ENCODE results near the gene BABAM1.

The BABAM1 gene

DNA sequence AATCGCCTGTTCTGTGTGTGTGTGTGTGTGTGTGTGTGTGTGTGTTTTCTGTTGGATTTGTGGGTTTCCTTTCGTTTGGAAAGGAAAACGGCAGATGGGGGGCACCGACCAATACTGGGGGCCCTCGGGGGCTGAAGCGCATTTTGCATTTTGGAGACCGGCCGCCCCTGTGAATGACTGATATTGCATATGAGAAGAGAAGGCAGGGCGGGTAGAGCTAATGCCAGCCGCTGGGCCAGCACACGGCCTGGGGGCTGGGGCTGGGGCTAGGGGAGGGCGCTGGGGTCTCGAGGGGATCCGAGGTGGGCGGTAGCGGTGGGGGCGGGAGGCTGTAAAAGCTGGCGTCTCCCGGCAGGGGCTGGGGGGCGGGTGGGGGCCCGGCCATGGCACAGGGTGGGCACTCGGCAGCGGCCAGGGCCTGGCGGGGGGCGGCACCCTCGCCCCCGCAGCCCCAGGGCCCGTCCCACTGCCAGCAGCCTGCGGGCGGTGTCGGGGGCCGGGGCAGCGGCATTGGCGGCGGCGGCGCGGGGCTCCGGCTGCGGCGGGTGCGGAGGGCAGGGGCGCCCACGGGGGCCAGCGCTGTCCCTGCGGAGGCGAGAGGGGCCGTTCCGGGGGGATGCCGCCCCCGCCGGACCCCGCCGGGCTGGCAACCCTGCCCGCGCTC lies 56.2 kb downstream of the BABAM1 start:
- H3K27me3 Mint-ChIP-seq = peaks cover 14% of the 10 kb centered on the region
- H3K4me1 Mint-ChIP-seq (ENCODE audit: low read depth) = peaks cover 21% of the 10 kb centered on the region
- no peak overlapping the region for H3K27ac Mint-ChIP-seq
- peak overlapping the region; percentile 69 for H3K4me3 Mint-ChIP-seq
- H3K9me3 Mint-ChIP-seq = no peaks in the 10 kb centered on the region
- peaks cover 91% of the 10 kb centered on the region for H3K36me3 Mint-ChIP-seq (ENCODE audit: low read depth)
- intact Hi-C loops (cut with micrococcal nuclease) = no loop called here

DNA sequence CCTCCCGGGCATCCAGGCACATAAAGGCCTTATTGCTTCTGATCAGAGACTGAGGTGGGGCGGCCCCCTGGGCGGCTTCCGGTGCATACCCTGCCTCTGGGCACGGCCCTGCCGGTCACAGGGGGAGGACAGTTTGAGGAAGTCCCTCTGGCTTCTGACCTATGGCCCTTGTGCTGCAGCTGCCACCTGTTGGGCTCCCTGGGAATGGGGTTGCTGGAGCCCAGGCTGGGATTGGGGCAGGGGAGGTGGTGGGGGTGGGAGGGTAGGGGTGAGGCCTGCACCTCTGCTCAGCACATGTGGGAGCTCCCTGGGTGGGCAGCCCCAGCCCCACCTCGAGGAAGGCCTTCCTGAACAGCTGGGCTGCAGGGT lies 56.7 kb downstream of the BABAM1 start:
- Mint-ChIP-seq H3K27ac (no peak overlapping the region), H3K4me1 (ENCODE audit: low read depth) (peaks cover 26% of the 10 kb centered on the region), H3K36me3 (ENCODE audit: low read depth) (peaks cover 89% of the 10 kb centered on the region), H3K27me3 (peaks cover 17% of the 10 kb centered on the region), H3K4me3 (peak overlapping the region; percentile 69), H3K9me3 (no peaks in the 10 kb centered on the region)
- intact Hi-C loops (cut with micrococcal nuclease) = no loop called here

DNA sequence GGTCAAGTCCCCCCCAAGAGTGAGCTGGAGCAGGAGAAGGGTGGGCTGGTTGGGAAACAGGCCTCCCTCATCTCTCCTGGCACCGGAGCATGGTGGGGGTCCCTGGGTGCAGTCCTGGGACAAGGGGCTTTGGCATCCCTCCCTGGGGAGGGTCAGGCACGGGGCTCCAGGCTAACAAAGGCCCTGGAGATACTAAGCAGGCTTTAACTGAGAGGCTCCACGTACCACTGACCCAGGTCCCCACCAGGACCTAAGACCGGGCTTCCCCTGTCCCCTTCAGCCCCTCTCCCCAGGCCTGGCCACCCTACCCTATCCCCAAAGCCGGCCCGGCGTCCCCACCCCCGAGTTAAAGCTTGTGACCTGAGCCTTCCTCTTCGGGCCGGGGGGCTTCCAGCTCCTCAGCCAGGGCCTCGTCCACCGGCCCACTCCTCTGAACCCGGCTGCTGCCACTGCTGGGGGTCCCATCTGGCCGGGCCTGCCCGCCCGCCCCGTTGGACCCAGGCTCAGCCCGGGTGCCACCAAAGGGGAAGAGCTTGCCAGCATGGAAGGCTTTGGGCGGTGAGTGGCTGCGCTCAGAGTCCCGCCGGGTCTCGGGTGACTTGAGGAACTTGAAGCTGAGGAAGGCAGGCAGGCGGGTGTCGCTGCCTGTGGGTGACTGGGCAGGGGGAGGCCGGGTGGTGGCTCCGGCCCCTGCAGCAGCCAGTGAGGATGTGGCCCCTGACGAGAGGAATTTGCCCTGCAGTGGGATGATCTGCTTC lies 57.3 kb downstream of the BABAM1 start:
- no peaks in the 10 kb centered on the region for H3K9me3 Mint-ChIP-seq
- H3K36me3 Mint-ChIP-seq (ENCODE audit: low read depth) = peaks cover 89% of the 10 kb centered on the region
- intact Hi-C loops (cut with micrococcal nuclease) = no loop called here
- no peak overlapping the region for H3K27ac Mint-ChIP-seq
- H3K4me3 Mint-ChIP-seq = no peak overlapping the region
- peaks cover 23% of the 10 kb centered on the region for H3K27me3 Mint-ChIP-seq
- peaks cover 32% of the 10 kb centered on the region for H3K4me1 Mint-ChIP-seq (ENCODE audit: low read depth)

DNA sequence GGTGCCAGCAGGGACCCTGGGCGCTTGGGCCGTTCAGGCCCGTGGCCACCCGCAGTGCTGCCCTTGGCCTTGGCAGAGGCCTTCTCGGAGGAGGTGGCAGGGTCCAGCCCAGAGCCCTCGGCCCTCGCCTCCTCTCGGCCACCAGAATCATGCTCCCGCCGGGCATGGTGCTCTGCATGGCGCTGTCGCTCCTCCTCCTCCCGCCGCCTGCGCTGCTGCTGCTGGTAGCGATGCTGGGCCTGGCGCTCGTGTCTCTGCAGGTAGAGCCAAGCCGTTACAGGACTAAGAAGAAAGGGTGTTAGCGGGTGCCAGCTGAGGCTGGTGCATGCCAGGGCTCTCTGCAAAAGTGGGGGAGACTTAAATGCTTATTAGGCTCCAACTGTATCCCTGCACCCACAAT lies 57.9 kb downstream of the BABAM1 start:
- intact Hi-C loops (cut with micrococcal nuclease) = no loop called here
- no peaks in the 10 kb centered on the region for H3K9me3 Mint-ChIP-seq
- no peak overlapping the region for H3K4me3 Mint-ChIP-seq

DNA sequence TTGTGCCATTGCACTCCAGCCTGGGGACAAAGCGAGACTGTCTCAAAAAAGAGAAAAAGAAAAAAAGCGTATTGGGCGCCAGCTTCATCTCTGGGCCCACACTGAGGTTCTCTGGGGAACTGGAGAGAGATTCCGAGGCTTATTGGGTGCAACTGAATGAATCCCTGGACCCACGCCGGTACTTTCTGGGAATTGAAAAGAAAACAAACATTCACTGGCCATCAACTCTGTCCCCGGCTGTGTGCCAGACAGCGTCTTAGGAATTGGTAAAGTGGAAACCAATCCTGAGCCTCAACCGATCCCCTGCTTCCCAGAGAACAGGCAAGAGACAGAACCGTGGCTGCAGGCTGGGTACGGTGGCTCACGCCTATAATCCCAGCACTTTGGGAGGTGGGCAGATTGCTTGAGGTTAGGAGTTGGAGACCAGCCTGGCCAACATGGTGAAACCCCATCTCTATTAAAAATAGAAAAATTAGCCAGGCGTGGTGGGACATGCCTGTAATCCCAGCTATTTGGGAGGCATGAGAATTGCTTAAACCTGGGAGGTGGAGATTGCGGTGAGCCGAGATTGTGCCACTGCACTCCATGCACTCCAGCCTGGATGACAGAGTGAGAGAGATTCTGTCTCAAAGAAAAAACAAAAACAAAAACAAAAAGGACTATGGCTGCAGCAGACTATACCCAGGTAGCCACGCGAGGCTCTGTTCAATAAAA lies 58.8 kb downstream of the BABAM1 start:
- Mint-ChIP-seq H3K27me3 (peaks cover 38% of the 10 kb centered on the region), H3K27ac (no peak overlapping the region), H3K4me3 (no peak overlapping the region)

More for the DNA sequence above, 57.9 kb downstream of the BABAM1 start:
- peaks cover 29% of the 10 kb centered on the region for H3K27me3 Mint-ChIP-seq
- no peak overlapping the region for H3K27ac Mint-ChIP-seq
- peaks cover 89% of the 10 kb centered on the region for H3K36me3 Mint-ChIP-seq (ENCODE audit: low read depth)
- peaks cover 38% of the 10 kb centered on the region for H3K4me1 Mint-ChIP-seq (ENCODE audit: low read depth)

DNA sequence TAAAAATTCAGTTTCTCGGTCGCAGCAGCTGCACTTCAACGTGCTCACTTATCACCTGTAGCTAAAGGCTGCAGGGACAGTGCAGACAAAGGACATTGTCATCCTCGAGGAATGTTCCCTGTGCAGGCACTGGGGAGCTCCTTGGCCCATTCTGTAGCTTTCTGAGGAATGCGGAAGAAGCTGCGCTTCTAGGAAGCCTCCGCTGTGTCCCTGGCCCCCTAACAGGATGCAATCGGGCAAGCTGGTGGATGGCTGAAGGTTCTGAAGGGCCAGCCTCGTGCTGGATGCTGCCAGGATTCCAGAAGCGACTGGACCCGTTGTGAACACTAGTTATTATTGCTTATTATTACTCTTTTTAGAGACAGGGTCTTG lies 59.3 kb downstream of the BABAM1 start:
- intact Hi-C loops (cut with micrococcal nuclease) = no loop called here
- Mint-ChIP-seq H3K4me3 (no peak overlapping the region), H3K9me3 (no peaks in the 10 kb centered on the region), H3K4me1 (ENCODE audit: low read depth) (peaks cover 47% of the 10 kb centered on the region), H3K27ac (no peak overlapping the region), H3K27me3 (peaks cover 43% of the 10 kb centered on the region), H3K36me3 (ENCODE audit: low read depth) (peaks cover 88% of the 10 kb centered on the region)

More for the DNA sequence above, 58.8 kb downstream of the BABAM1 start:
- peaks cover 89% of the 10 kb centered on the region for H3K36me3 Mint-ChIP-seq (ENCODE audit: low read depth)
- intact Hi-C loops (cut with micrococcal nuclease) = no loop called here
- H3K4me1 Mint-ChIP-seq (ENCODE audit: low read depth) = peaks cover 47% of the 10 kb centered on the region
- no peaks in the 10 kb centered on the region for H3K9me3 Mint-ChIP-seq

DNA sequence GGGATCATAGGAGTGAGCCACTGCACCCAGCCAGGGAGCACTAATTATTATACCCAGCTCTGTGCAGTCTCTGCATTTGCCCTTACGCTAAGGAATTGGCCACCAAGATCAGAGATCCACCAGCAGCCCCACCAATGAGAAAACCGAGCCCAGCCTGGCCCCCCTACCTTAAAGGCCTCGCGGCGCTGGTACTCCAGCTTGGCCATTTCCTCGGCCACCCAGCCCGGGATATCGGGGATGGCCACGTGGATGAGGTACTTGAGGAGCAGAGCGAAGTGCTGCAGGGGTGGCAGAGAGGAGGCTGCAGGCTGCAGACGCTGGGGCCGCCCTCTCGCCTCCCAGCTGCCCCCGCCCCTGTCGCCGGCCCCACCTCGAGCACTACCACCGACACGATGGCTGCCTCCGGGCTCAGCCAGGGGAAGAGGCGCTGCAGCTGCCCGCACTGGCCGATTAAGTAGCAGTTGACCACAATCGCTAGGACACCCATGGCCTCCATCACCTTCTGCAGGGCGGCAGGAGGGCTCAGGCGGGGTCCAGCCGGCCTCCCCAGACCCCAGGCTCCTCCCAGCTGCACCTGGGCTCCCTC lies 59.9 kb downstream of the BABAM1 start:
- Mint-ChIP-seq H3K4me3 (no peak overlapping the region), H3K9me3 (no peaks in the 10 kb centered on the region), H3K36me3 (ENCODE audit: low read depth) (peaks cover 83% of the 10 kb centered on the region), H3K27me3 (peaks cover 41% of the 10 kb centered on the region), H3K4me1 (ENCODE audit: low read depth) (peaks cover 46% of the 10 kb centered on the region), H3K27ac (no peak overlapping the region)
- intact Hi-C loops (cut with micrococcal nuclease) = no loop called here

DNA sequence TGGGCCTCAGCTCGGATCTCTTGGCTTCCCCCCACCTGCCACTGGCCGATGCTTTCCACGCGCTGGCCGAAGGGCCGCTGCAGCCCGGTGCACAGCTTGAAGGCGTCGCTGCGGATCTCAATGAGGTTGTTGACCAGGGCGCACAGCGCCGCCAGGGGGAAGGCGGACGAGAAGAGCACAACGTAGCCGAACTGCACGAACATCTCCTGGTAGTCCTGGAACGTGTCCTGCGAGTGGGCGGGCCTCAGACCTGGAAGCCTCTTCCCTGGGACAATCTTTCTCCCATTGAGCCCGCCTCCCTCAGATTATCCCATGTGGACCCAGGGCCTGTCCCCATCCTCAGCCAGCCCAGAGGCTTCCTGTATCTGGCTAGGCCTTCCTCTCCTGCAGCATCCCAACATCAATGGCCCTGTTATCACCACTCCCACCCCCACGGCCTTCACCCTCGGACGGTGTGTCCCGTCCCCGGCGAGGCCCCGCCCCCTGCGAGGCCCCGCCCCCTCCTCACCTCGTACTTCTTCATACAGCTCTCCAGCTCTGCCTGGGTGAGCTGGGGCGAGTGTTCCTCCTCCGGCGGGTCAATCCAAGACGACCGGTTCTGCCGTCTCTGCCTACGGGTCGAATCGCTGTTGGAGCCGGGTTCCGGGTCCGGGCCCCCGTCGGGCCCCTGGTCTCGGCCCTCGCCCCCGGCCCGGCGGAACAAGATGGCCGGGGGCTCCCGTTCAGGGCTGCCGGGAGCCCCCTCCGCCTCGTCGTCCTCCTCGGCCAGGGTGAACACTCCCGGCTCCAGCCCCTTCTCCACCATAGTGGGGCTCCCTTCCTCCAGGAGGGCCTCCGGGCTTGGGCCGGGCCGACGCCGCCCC lies 60.6 kb downstream of the BABAM1 start:
- Mint-ChIP-seq H3K9me3 (no peaks in the 10 kb centered on the region), H3K36me3 (ENCODE audit: low read depth) (peaks cover 83% of the 10 kb centered on the region), H3K4me1 (ENCODE audit: low read depth) (peaks cover 42% of the 10 kb centered on the region), H3K27me3 (peaks cover 39% of the 10 kb centered on the region), H3K27ac (no peak overlapping the region), H3K4me3 (peak overlapping the region; percentile 63)
- intact Hi-C loops (cut with micrococcal nuclease) = no loop called here

Data from dendritic cell treated with granulocyte-macrophage colony-stimulating factor and Interleukin-4, amounts not matched to agents 40 ng/mL and 50 ng/mL, for 4 days (primary cell).